Measurements from ENCODE around the gene NELFA. TPM values are rescaled to one million over a fixed set of nuclear protein-coding genes. Genes with fewer than 3 reads are reported as not detected.

The NELFA gene
- total RNA-seq, 4 donors from 2014 or later: 22.0 to 80.4 (median 31.8) TPM

DNA sequence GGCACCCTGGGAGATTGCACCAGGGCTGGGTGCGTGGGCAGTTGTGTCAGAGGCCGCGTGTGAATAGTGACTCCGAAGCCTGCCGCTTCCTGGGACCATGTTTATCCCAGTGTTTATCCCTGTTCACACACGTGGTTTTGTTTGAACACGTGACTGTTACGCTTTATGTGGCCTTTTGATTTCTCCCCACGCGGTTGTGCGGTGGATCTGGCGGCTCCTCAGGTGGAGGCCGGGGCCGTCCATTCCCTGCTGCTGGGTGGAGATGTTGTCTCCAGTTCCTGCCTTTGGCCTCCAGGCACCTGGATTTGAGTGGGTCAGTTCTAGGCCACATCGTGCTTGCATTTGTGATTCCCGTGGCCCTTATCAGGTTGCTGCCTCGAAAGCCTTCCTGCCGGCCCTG is 35.1 kb downstream of the NELFA start:
- intact Hi-C loops (cut with DNase I; ENCODE audit: low total_unique reads): no loop called here
- no peaks in the 10 kb centered on the region for H3K9me3 ChIP-seq
- H3K4me3 ChIP-seq: no peak overlapping the region
- H3K27ac ChIP-seq: no peak overlapping the region
- H3K36me3 ChIP-seq: peaks cover 0 to 33% (median 16%) of the 10 kb centered on the region in 4 donors
- H3K27me3 ChIP-seq: no peaks in the 10 kb centered on the region
- TF ChIP-seq POLR2A (IDR thresholded peaks at IDR 0.05) (no peak), EP300 (IDR thresholded peaks at IDR 0.05; ENCODE audit: low read depth) (no peak), POLR2AphosphoS5 (IDR thresholded peaks at IDR 0.05) (no peak)
- TF ChIP-seq, protein P1, sequence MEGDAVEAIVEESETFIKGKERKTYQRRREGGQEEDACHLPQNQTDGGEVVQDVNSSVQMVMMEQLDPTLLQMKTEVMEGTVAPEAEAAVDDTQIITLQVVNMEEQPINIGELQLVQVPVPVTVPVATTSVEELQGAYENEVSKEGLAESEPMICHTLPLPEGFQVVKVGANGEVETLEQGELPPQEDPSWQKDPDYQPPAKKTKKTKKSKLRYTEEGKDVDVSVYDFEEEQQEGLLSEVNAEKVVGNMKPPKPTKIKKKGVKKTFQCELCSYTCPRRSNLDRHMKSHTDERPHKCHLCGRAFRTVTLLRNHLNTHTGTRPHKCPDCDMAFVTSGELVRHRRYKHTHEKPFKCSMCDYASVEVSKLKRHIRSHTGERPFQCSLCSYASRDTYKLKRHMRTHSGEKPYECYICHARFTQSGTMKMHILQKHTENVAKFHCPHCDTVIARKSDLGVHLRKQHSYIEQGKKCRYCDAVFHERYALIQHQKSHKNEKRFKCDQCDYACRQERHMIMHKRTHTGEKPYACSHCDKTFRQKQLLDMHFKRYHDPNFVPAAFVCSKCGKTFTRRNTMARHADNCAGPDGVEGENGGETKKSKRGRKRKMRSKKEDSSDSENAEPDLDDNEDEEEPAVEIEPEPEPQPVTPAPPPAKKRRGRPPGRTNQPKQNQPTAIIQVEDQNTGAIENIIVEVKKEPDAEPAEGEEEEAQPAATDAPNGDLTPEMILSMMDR (IDR thresholded peaks at IDR 0.05): no peak
- in situ Hi-C loops (cut with MboI; ENCODE audit: low pct_ligation_motif_present in 1 of 4, low pct_unique_long_range_greater_than_20kb in 1 of 4, low sequenced_read_pairs in 3 of 4): loop anchor here in 1 of 4 donors (25.0 kb wide), 1 partner anchor 214 kb away; no protein-coding TSS in a partner anchor
- no peaks in the 10 kb centered on the region for H3K4me1 ChIP-seq
- no peak for DNase-seq
- 94% methylated on average over 18 of the region's 18 CpGs; no CpG with 5 or more reads in 1 of the 2 donors for WGBS, 2 donors (ENCODE audit: low coverage in 1 of 2)

DNA sequence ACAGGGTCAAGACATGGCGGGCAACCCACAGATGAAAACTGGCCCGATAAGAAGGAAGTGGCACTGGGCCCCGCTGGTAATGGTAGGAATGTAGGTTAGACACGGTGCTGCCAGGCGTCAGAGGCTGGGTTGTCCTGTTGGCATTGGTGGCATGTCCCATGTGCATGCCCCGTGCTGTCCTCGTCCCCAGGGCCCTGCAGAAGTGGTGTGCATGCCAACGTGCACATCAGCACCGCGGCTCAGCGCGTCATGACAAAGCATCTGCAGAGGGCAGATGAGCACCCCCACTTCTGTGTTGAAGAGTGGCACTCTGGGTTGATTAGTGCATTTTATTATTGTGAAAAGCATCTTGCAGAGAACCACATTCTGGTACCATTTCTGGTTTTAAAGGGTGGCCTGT is 35.6 kb downstream of the NELFA start:
- Histone ChIP-seq H3K4me3 (no peak overlapping the region), H3K36me3 (peaks cover 0 to 33% (median 16%) of the 10 kb centered on the region in 4 donors), H3K27me3 (no peaks in the 10 kb centered on the region), H3K27ac (no peak overlapping the region), H3K9me3 (no peaks in the 10 kb centered on the region), H3K4me1 (no peaks in the 10 kb centered on the region)
- 80 to 97% methylated on average over 1 to 12 of the region's 12 CpGs for WGBS, 2 donors (ENCODE audit: low coverage in 1 of 2)
- in situ Hi-C loops (cut with MboI; ENCODE audit: low pct_ligation_motif_present in 1 of 4, low pct_unique_long_range_greater_than_20kb in 1 of 4, low sequenced_read_pairs in 3 of 4): loop anchor here in 1 of 4 donors (25.0 kb wide), 1 partner anchor 214 kb away; no protein-coding TSS in a partner anchor
- no peak for DNase-seq
- no peak for TF ChIP-seq POLR2AphosphoS5 (IDR thresholded peaks at IDR 0.05)
- TF ChIP-seq, protein P1 (IDR thresholded peaks at IDR 0.05): no peak
- no peak for TF ChIP-seq EP300 (IDR thresholded peaks at IDR 0.05; ENCODE audit: low read depth)
- TF ChIP-seq POLR2A (IDR thresholded peaks at IDR 0.05): no peak
- intact Hi-C loops (cut with DNase I; ENCODE audit: low total_unique reads): no loop called here

DNA sequence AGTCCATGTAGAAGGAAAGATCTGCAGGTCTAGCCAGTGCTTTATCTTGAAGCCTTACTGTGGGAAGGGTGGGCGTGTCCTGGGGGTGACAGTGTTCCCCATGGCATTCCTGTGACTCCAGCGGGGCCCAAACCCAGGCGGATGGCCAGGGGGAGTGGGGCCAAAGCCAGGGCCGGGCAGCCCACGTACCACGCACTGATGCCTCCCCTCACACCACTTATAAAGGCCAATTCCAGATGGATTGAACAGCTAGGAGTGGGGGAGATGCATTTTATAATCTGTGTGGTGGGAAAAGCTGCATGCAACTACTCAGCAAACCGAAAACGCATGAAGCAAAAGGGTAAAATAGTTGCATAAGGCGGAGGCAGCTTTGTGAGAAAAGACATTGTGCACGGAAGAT is 36.4 kb downstream of the NELFA start:
- Histone ChIP-seq H3K36me3 (peaks cover 0 to 33% (median 16%) of the 10 kb centered on the region in 4 donors), H3K4me1 (no peaks in the 10 kb centered on the region), H3K27ac (no peak overlapping the region), H3K27me3 (no peaks in the 10 kb centered on the region), H3K4me3 (no peak overlapping the region), H3K9me3 (no peaks in the 10 kb centered on the region)
- DNase-seq: no peak
- intact Hi-C loops (cut with DNase I; ENCODE audit: low total_unique reads): no loop called here
- WGBS, 2 donors (ENCODE audit: low coverage in 1 of 2): 94 to 95% methylated on average over 7 to 10 of the region's 10 CpGs
- no peak for TF ChIP-seq EP300 (IDR thresholded peaks at IDR 0.05; ENCODE audit: low read depth)
- TF ChIP-seq POLR2AphosphoS5 (IDR thresholded peaks at IDR 0.05): no peak
- TF ChIP-seq, protein P1 (IDR thresholded peaks at IDR 0.05): no peak
- no peak for TF ChIP-seq POLR2A (IDR thresholded peaks at IDR 0.05)
- in situ Hi-C loops (cut with MboI; ENCODE audit: low pct_ligation_motif_present in 1 of 4, low pct_unique_long_range_greater_than_20kb in 1 of 4, low sequenced_read_pairs in 3 of 4): loop anchor here in 1 of 4 donors (25.0 kb wide), 1 partner anchor 215 kb away; no protein-coding TSS in a partner anchor

DNA sequence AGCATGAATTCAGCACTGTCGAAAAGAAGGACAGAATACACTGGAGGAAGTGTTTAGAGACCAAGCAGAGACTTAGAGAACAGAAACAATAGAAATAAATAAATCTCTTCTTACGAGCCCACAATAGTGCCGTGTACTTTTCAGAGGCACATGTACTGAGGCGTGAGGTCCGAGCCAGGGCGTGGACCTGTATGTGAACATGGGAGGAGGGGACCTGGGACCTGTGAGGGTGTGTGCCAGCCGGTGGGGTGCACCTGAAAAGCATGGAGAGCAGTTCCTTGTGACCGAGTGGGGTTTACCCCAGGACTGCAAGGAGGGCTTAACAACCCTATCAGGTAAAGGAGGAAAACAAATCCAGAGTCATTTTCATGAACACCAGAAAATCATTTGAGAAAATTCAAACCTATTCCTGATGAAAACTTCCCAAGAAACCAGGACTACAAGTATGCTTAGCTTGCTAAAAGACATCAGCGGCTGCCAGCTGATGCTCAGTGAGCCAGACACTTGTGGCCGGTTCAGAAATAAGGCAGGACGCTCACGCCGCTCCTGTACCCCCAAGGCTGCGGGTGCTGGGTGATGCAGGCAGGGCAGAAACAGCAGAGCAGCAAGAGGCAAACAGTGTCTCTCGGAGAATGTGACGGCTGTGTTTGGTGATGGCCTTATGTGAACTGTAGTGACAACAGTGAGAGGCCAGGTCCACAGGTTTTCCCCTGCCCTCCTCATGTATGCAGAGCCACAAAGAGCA is 37.1 kb downstream of the NELFA start:
- no peak for DNase-seq
- Histone ChIP-seq H3K4me1 (no peaks in the 10 kb centered on the region), H3K36me3 (peaks cover 0 to 26% (median 12%) of the 10 kb centered on the region in 4 donors), H3K27ac (no peak overlapping the region), H3K4me3 (no peak overlapping the region), H3K27me3 (no peaks in the 10 kb centered on the region), H3K9me3 (no peaks in the 10 kb centered on the region)
- intact Hi-C loops (cut with DNase I; ENCODE audit: low total_unique reads) (no loop called here), in situ Hi-C loops (cut with MboI; ENCODE audit: low pct_ligation_motif_present in 1 of 4, low pct_unique_long_range_greater_than_20kb in 1 of 4, low sequenced_read_pairs in 3 of 4) (loop anchor here in 1 of 4 donors (25.0 kb wide), 1 partner anchor 216 kb away; no protein-coding TSS in a partner anchor)
- no peak for TF ChIP-seq EP300 (IDR thresholded peaks at IDR 0.05; ENCODE audit: low read depth)
- no peak for TF ChIP-seq POLR2AphosphoS5 (IDR thresholded peaks at IDR 0.05)
- no peak for TF ChIP-seq POLR2A (IDR thresholded peaks at IDR 0.05)
- TF ChIP-seq, protein P1 (IDR thresholded peaks at IDR 0.05): no peak
- WGBS, 2 donors (ENCODE audit: low coverage in 1 of 2): 83 to 96% methylated on average over 2 to 16 of the region's 16 CpGs

Data from transverse colon (tissue), 4 donors.